Small intestine (tissue), 7 donors: ENCODE measurements around the gene OR5AU1. TPM values are rescaled to one million over a fixed set of nuclear protein-coding genes. Genes with fewer than 3 reads are reported as not detected.
"Not testable (repeated sequence)": the region's sequence is repeated elsewhere in the genome, so short reads cannot be mapped to it uniquely, and the experiment has no call there.

Experiments
- DNase-seq, 2 donors: peaks; one replicate each; pipeline versions ENCODE4 v3.0.0 to v3.0.0-alpha.2; 2013
- FAIRE-seq: peaks from 2 replicates; lab custom pipeline; 2012; peaks lifted over from hg19 to GRCh38; lab: Jason Lieb, UNC
- H3K27ac ChIP-seq, 3 donors: one replicate each; pipeline ENCODE4 v1.5.1; 2013; ENCODE audit warnings: low read length in 2 of 3, mild to moderate bottlenecking in 2 of 3, control low read depth in 1 of 3, inconsistent platforms in 1 of 3, low read depth in 1 of 3, moderate library complexity in 1 of 3
- H3K27me3 ChIP-seq, 3 donors: one replicate each; pipeline ENCODE4 v1.6.1; 2013; ENCODE audit warnings: low read length in 3 of 3, inconsistent platforms in 1 of 3; ENCODE audit not compliant: control insufficient read depth in 3 of 3, insufficient read depth in 3 of 3
- H3K36me3 ChIP-seq, 3 donors: one replicate each; pipeline ENCODE4 v1.6.1; 2013; ENCODE audit warnings: low read length in 3 of 3, inconsistent platforms in 1 of 3, low read depth in 1 of 3, mild to moderate bottlenecking in 1 of 3, moderate library complexity in 1 of 3; ENCODE audit not compliant: control insufficient read depth in 3 of 3, insufficient read depth in 2 of 3
- H3K4me1 ChIP-seq, 3 donors: one replicate each; pipeline ENCODE4 v1.6.1; 2013; ENCODE audit warnings: low read length in 2 of 3, inconsistent platforms in 1 of 3, low read depth in 1 of 3, mild to moderate bottlenecking in 1 of 3, moderate library complexity in 1 of 3; ENCODE audit not compliant: control insufficient read depth in 3 of 3, insufficient read depth in 2 of 3
- H3K4me3 ChIP-seq, 3 donors: one replicate each; pipeline ENCODE4 v1.5.1; 2013; ENCODE audit warnings: low read length in 3 of 3, control low read depth in 1 of 3, inconsistent platforms in 1 of 3, low read depth in 1 of 3, mild to moderate bottlenecking in 1 of 3, moderate library complexity in 1 of 3
- H3K9me3 ChIP-seq, 2 donors: one replicate each; pipeline ENCODE4 v1.6.1; 2013; ENCODE audit warnings: low read depth in 1 of 2, low read length in 1 of 2; ENCODE audit not compliant: control insufficient read depth in 2 of 2, insufficient read depth in 1 of 2
- WGBS, 3 donors: extraction: QIAGEN DNeasy Blood & Tissue Kit; methylation state at CpG; one replicate each; pipeline ENCODE4 v1.1.7; 2013; 5-methylcytosine and 5-hydroxymethylcytosine counted together
- polyA plus RNA-seq, 4 donors: library from polyadenylated mRNA; stranded (reverse) in 3 of 4; unstranded in 1 of 4; fragments of 200-250 nt in 3 of 4; fragments of 120-200 nt in 1 of 4; gene quantifications; one replicate each; pipeline versions ENCODE4 v1.2.1 to v1.2.3, GENCODE V29; 2013
- donor health status: healthy with polysubstance abuse.
- donor health status: control.
- donor health status: control.
- donor health status: Bipolar disorder and iron deficiency.
- donor health status: healthy.

OR5AU1 gene
- polyA plus RNA-seq, 4 donors, result not detected

DNA sequence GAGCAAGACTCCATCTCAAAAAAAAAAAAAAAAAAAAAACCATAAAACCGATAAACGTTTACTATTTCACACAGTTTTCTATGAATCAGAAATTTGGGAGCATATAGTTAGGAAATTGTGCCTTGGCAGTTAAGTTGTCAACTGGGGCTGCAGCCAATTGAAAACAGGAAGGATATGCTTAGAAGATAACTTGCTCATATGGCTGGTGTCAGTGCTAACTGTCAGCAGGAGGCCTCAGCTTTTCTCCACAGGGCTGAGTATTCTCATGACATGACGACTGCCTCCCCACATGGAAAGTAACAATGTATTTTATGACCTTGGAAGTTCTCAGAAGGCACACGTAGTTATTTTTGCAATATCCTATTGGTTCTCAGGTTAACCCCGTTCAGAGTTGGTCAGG is 29.6 kb upstream of the OR5AU1 start:
- DNase-seq (no peak), FAIRE-seq (no peak)
- Histone ChIP-seq H3K27ac (no peak overlapping the region), H3K27me3 (no peaks in the 10 kb centered on the region), H3K4me1 (no peaks in the 10 kb centered on the region), H3K9me3 (no peaks in the 10 kb centered on the region), H3K36me3 (no peaks in the 10 kb centered on the region), H3K4me3 (no peak overlapping the region)
- 50 to 51% (median 51%) methylated on average over 5 of the region's 5 CpGs for WGBS, 3 donors

DNA sequence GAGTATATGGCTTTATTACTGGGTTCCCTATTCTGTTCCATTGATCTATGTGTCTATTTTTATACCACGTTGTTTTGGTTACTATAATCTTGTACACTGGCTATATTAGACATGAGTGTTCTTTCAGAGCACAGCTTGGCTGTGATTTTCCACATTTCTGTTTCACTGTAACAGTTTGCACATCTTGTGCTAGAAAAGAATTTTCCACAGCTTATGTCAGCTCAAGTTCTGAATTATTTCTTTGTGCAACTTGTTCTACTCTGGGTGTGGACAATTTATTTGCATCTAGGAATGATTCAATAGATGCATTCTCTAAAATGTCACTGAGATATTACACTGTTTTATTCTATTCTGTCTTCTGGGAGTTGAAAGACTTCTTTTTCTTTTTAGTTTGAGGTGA is 28.4 kb upstream of the OR5AU1 start:
- Histone ChIP-seq H3K36me3 (no peaks in the 10 kb centered on the region), H3K4me3 (no peak overlapping the region), H3K27me3 (no peaks in the 10 kb centered on the region), H3K4me1 (no peaks in the 10 kb centered on the region), H3K9me3 (no peaks in the 10 kb centered on the region), H3K27ac (no peak overlapping the region)
- WGBS, 3 donors, result 45 to 64% (median 53%) methylated on average over 1 of the region's 1 CpG
- FAIRE-seq, result no peak
- no peak for DNase-seq

DNA sequence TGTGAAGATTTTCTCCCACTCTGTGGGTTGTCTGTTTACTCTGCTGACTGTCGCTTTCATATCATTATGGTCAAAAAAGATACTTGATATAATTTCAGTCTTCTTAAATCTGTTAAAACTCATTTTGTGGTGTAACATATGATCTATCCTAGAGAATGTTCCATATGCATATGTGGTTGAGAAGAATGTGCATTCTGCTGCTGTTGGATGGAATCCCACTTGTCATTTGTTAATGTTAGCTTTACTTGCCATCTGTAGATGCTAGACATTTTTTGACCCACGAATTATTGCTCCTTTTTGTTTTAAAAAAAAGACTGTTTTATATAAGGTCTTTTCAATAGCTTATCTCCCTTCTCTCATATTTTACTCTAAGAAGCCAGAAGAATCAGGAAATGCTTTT is 26.3 kb upstream of the OR5AU1 start:
- FAIRE-seq (no peak), DNase-seq (no peak)
- no peaks in the 10 kb centered on the region for H3K4me1 ChIP-seq
- no peaks in the 10 kb centered on the region for H3K9me3 ChIP-seq
- peaks cover 0 to 1% (median 0%) of the 10 kb centered on the region in 3 donors for H3K27me3 ChIP-seq
- no peak overlapping the region for H3K4me3 ChIP-seq
- 60 to 63% (median 63%) methylated on average over 2 of the region's 2 CpGs for WGBS, 3 donors
- no peaks in the 10 kb centered on the region for H3K36me3 ChIP-seq
- no peak overlapping the region for H3K27ac ChIP-seq

DNA sequence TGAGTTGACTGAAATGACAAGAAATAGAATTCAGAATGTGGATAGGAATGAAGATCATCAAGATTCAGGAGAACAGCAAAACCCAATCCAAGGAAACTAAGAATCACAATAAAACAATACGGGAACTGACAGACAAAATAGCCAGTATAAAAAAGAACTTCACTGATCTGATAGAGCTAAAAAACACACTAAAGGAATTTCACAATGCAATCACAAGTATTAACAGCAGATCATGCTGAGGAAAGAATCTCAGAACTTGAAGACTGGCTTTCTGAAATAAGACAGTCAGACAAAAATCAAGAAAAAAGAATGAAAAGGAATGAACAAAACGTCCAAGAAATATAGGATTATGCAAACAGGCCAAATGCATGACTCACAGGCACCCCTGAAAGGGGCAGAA is 15.3 kb upstream of the OR5AU1 start:
- Histone ChIP-seq H3K4me1 (no peaks in the 10 kb centered on the region), H3K27me3 (peaks cover 0 to 8% (median 0%) of the 10 kb centered on the region in 3 donors), H3K36me3 (no peaks in the 10 kb centered on the region), H3K4me3 (no peak overlapping the region), H3K27ac (no peak overlapping the region), H3K9me3 (peaks cover 0 to 9% of the 10 kb centered on the region in 2 donors)
- no peak for FAIRE-seq
- 54 to 72% (median 56%) methylated on average over 2 of the region's 2 CpGs for WGBS, 3 donors
- DNase-seq, result no peak

DNA sequence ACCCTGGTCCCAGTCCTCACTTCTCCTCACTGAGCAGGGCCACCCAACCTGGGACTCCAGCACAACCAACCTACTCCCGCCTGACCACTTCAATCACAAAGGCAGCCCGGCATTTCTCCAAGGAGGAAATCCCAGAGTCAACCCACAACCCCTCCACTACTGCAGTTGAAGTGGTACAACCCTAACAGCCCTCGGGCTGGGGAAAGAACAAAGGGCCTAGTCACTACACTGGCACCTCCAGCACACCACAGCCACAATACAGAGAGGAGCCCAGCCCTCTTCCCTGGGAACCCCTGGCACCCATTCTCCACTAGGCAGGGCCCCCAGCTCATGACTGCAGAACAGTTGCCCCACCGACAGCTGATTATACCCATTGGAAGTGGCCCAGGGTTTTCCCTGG is 13.7 kb upstream of the OR5AU1 start:
- H3K9me3 ChIP-seq, result peaks cover 0 to 9% of the 10 kb centered on the region in 2 donors
- 75 to 82% (median 82%) methylated on average over 4 of the region's 4 CpGs for WGBS, 3 donors
- no peak overlapping the region for H3K4me3 ChIP-seq
- peaks cover 0 to 8% (median 0%) of the 10 kb centered on the region in 3 donors for H3K27me3 ChIP-seq
- H3K27ac ChIP-seq, result no peak overlapping the region
- FAIRE-seq, result no peak
- DNase-seq, result no peak
- no peaks in the 10 kb centered on the region for H3K4me1 ChIP-seq
- no peaks in the 10 kb centered on the region for H3K36me3 ChIP-seq

DNA sequence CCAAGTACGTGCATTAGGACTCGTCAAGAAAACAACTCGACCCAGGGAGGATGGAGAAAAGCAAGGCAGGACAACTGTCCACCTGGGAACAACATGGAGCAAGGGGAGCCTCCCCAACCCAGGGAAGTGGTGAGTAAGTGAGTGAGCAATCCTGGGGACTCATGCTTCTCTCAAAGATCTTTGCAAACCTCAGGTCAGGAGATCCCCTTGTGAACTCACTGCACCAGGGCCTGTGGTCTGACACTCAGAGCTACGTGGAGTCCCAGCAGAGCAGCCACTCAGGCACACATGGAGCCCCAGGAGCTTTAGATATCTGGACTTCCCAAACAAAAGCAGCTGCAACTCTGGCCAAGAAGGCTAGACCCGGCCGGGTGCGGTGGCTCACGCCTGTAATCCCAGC is 12.2 kb upstream of the OR5AU1 start:
- no peak for FAIRE-seq
- Histone ChIP-seq H3K4me1 (no peaks in the 10 kb centered on the region), H3K9me3 (peaks cover 0 to 9% of the 10 kb centered on the region in 2 donors), H3K27ac (no peak overlapping the region), H3K4me3 (no peak overlapping the region), H3K27me3 (peaks cover 0 to 8% (median 0%) of the 10 kb centered on the region in 3 donors), H3K36me3 (no peaks in the 10 kb centered on the region)
- 77 to 86% (median 78%) methylated on average over 8 of the region's 8 CpGs for WGBS, 3 donors
- DNase-seq, result no peak

DNA sequence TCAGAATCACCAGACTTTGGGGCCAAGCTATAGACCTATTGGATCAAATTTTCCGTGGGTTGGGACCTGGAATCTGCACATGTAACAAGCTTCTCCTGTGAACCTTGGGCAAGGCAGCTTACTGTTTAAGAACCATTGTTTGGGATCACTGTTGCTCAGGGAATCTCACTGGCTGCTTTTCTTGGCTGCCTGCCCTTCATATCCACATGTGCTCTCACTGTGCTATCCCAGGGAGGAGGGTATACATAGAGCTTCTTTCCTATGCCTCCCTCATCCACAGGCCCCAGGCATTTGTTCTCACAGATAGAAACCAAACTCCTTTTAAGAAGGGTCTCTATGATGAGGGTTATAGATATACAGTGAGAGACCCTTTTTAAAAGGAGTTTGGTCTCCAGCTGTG is 9.8 kb upstream of the OR5AU1 start:
- not testable (repeated sequence) for H3K27me3 ChIP-seq, H3K9me3 ChIP-seq, H3K4me1 ChIP-seq, H3K4me3 ChIP-seq, H3K27ac ChIP-seq, H3K36me3 ChIP-seq, DNase-seq, FAIRE-seq
- 33 to 58% (median 42%) methylated on average over 1 of the region's 1 CpG for WGBS, 3 donors

DNA sequence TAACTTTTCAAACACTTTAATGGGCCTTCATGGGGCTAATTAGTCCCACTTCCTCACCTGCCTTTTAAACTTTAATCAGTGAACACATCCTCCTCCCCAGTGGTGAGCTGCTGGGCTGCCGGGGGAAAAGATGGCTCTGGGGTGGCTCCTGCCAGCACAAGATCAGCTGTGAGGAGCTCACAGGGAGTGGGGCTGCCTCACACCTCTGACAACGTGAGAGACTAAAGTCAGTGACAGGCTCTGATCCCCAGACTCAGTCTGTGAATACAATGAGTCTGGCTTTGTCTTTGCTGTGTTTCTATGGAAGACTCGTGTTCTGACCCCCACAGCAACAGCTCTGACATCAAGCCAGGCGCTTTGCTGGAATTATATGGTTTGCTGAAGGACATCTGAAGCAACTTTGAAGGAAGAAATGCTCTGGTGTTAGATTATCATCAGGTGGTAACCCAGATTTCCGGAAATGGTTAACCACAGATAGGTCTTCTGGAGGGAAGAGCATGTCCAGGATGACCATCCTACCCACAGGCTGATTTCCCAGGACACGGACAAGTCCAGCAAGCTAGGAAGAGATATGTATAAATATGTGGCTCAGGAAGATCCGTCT is 9.2 kb upstream of the OR5AU1 start:
- H3K36me3 ChIP-seq, FAIRE-seq, H3K27ac ChIP-seq, H3K4me1 ChIP-seq, DNase-seq, H3K9me3 ChIP-seq, H3K4me3 ChIP-seq, H3K27me3 ChIP-seq: not testable (repeated sequence)
- 46 to 56% (median 54%) methylated on average over 7 of the region's 7 CpGs for WGBS, 3 donors

DNA sequence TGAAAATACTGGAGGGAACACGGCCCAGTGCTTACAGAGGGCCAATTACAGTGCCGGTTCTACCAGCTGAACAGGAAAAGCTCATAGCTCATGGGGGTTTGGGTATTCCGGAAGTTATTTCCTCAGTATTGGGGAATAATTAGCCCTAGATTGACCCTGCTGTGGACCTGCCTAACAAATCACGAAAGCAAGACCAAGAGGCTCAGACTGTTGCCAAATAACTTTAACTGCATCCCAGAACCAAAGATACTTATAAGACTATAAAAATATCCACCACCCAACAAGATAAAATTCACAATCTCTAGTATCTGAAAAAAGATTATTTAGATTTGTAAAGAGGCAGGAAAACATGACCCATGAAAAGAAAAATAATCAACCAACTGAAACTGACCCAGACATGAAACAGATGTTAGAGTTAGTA is 8.0 kb upstream of the OR5AU1 start:
- Histone ChIP-seq H3K27ac (no peak overlapping the region), H3K9me3 (peaks cover 0 to 3% of the 10 kb centered on the region in 2 donors), H3K27me3 (peaks cover 0 to 6% (median 0%) of the 10 kb centered on the region in 3 donors), H3K36me3 (no peaks in the 10 kb centered on the region), H3K4me3 (no peak overlapping the region), H3K4me1 (no peaks in the 10 kb centered on the region)
- 61 to 66% (median 66%) methylated on average over 4 of the region's 4 CpGs for WGBS, 3 donors
- FAIRE-seq (no peak), DNase-seq (no peak)
